Karpas-422 (cell line): Measurements from ENCODE around the gene KMT2A. TPM values are rescaled to one million over a fixed set of nuclear protein-coding genes. Genes with fewer than 3 reads are reported as not detected.
A peak's percentile ranks its signal among the peaks of the same experiment; 100 is the strongest.

Experiments used
- DNase-seq: peaks from one replicate; pipeline ENCODE4 v3.0.0-alpha.2; 2015
- H2AFZ ChIP-seq: fragments of 200-600 bp; sonication (generic); 2 replicates; pipeline ENCODE4 v1.6.1; 2014; ENCODE audit warnings: antibody characterized with exemption, low read length, mixed read lengths
- H3K27ac ChIP-seq: fragments of 200-600 bp; sonication (generic); 2 replicates; pipeline ENCODE4 v1.5.1; 2014; ENCODE audit warnings: mild to moderate bottlenecking, low read length, moderate library complexity
- H3K27me3 ChIP-seq: fragments of 200-600 bp; sonication (generic); 2 replicates; pipeline ENCODE4 v1.6.1; 2014; ENCODE audit warnings: low read length, mixed read lengths
- H3K36me3 ChIP-seq: fragments of 200-600 bp; sonication (generic); 2 replicates; pipeline ENCODE4 v1.6.1; 2014; ENCODE audit warnings: low read length, mixed read lengths; ENCODE audit not compliant: insufficient read depth
- H3K4me1 ChIP-seq: fragments of 200-600 bp; sonication (generic); 2 replicates; pipeline ENCODE4 v1.6.1; 2014; ENCODE audit warnings: mild to moderate bottlenecking, low read length, mixed read lengths
- H3K4me2 ChIP-seq: fragments of 200-600 bp; sonication (generic); 2 replicates; pipeline ENCODE4 v1.6.1; 2014; ENCODE audit warnings: low read length, low read depth, mild to moderate bottlenecking; ENCODE audit not compliant: poor library complexity, severe bottlenecking
- H3K4me3 ChIP-seq: fragments of 200-600 bp; sonication (generic); 2 replicates; pipeline ENCODE4 v1.5.1; 2014; ENCODE audit warnings: mild to moderate bottlenecking, antibody characterized with exemption, low read length, mixed read lengths
- H3K79me2 ChIP-seq: fragments of 200-600 bp; sonication (generic); 2 replicates; pipeline ENCODE4 v1.6.1; 2014; ENCODE audit warnings: mild to moderate bottlenecking, low read length, mixed read lengths
- H3K9ac ChIP-seq: fragments of 200-600 bp; sonication (generic); 2 replicates; pipeline ENCODE4 v1.6.0; 2014; ENCODE audit warnings: low read length
- H3K9me2 ChIP-seq: fragments of 200-600 bp; sonication (generic), shearing (Covaris generic); replicated peaks from 2 replicates; pipeline ENCODE4 v1.6.0; 2014; ENCODE audit warnings: mild to moderate bottlenecking, low read length, moderate library complexity; ENCODE audit not compliant: insufficient read depth
- H3K9me3 ChIP-seq: fragments of 300-700, 200-600 bp; sonication (generic); 2 replicates; pipeline ENCODE4 v1.6.1; 2014; ENCODE audit warnings: low read length, mixed read lengths
- H4K20me1 ChIP-seq: fragments of 200-600 bp; sonication (generic); 2 replicates; pipeline ENCODE4 v1.6.1; 2014; ENCODE audit warnings: mild to moderate bottlenecking, antibody characterized with exemption, low read length, low read depth; ENCODE audit not compliant: insufficient read depth
- total RNA-seq: library from RNA; depleted of rRNA; stranded (reverse); fragments of >200 nt; shearing (Covaris generic); gene quantifications from 2 replicates; pipeline ENCODE4 v1.2.3, GENCODE V29; 2014; ENCODE audit warnings: low replicate concordance

KMT2A gene
- total RNA-seq, 1 experiment from 2014 or later = 40.7 TPM

DNA sequence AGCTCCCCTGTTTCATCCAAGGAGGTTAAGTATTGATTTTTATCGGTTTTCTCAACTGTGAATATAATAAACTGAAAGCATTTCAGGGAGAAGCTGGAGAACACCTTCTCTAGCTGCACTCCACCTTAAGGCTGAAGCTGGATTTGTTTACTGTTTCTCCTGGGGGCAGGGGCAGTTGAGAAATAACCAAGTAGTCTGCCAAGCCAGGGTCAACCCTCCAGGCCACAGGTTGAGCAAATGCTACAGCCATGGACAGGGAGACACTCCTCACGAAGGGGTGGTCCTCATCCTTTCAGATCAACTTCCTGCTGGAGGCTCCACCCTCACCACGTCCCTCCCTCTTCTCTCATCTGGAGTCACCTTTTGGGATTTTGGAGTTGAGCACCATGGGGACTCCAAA, 90.8 kb downstream of the KMT2A start, which contains the start of gene TTC36:
Gene TTC36, plus strand, starts transcription at position 366 of the 400 bp plus-strand sequence. Its CDS starts 21 bp downstream, at position 387.
- H3K4me1 ChIP-seq = peaks cover 30% of the 10 kb centered on the region
- H3K27ac ChIP-seq = no peak within 1 kb of the TSS
- H3K4me3 ChIP-seq = no peak within 1 kb of the TSS
- no peak within 1 kb of the TSS for H3K4me2 ChIP-seq
- peaks cover 6% of the 10 kb centered on the region; the same call in 1 of the 2 replicates for H3K79me2 ChIP-seq
- H3K9me3 ChIP-seq = no peaks in the 10 kb centered on the region
- no peak for DNase-seq
- H2AFZ ChIP-seq = no peak within 1 kb of the TSS
- H4K20me1 ChIP-seq = no peaks in the 10 kb centered on the region
- H3K9me2 ChIP-seq = no peaks in the 10 kb centered on the region
- no peak within 1 kb of the TSS for H3K9ac ChIP-seq
- peaks cover 10% of the 10 kb centered on the region for H3K36me3 ChIP-seq
- H3K27me3 ChIP-seq = no peaks in the 10 kb centered on the region

DNA sequence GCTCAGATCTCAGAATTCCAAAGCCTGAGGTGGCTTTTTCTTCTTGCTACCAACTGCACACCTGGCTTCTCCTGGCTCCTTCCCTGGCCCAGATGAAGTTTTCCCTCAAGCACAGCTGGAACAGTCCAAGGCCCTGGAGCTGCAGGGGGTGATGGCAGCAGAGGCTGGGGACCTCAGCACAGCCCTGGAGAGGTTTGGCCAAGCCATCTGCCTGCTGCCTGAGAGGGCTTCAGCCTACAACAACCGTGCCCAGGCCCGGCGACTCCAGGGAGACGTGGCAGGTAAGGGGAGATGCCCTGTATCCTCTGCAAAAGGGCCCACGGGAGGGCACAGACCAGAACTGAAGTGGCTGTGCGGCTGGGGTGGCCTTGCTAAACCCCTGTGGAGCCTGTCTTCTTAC, 92.2 kb downstream of the KMT2A start:
- no peaks in the 10 kb centered on the region for H3K27me3 ChIP-seq
- H3K79me2 ChIP-seq = 0 out of 2 replicates have a peak, but pooled peaks cover 2% of the 10 kb centered on the region
- peaks cover 21% of the 10 kb centered on the region for H3K4me1 ChIP-seq
- no peaks in the 10 kb centered on the region for H3K9me3 ChIP-seq
- no peaks in the 10 kb centered on the region for H3K9me2 ChIP-seq
- H3K9ac ChIP-seq = no peak overlapping the region
- H2AFZ ChIP-seq = no peak overlapping the region
- no peaks in the 10 kb centered on the region for H4K20me1 ChIP-seq
- no peaks in the 10 kb centered on the region; the same call in 1 of the 2 replicates for H3K36me3 ChIP-seq
- no peak for DNase-seq
- H3K27ac ChIP-seq = no peak overlapping the region
- no peak overlapping the region for H3K4me2 ChIP-seq
- H3K4me3 ChIP-seq = no peak overlapping the region

DNA sequence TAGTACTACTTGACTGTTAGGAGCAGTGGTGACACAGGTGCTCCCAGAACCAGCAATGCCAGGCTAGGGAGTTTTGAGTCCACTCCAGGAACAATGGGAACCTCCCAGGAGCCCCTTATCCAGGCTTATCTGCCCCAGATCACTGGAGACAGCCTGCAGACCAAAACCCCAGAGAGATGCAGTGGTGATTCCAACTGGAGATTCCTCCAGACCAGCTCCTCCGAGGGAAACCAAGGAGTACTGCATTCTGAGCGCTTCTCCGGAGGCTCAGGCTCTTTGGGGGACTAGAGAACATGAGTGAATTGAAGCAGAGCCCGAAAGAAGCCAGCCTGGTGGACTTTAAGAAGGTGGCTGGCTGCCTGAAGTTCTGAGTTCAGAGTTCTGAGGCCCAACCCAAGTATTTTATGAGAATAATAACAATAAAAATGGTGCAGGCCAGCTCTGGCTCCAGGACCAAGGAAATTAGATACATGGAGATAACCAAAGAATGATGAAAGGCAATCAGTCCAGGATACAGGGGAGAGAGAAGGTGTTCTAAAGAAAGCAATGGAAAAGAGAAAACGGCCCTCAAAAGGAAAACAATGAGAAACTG, 93.4 kb downstream of the KMT2A start:
- H3K4me1 ChIP-seq = peaks cover 21% of the 10 kb centered on the region

DNA sequence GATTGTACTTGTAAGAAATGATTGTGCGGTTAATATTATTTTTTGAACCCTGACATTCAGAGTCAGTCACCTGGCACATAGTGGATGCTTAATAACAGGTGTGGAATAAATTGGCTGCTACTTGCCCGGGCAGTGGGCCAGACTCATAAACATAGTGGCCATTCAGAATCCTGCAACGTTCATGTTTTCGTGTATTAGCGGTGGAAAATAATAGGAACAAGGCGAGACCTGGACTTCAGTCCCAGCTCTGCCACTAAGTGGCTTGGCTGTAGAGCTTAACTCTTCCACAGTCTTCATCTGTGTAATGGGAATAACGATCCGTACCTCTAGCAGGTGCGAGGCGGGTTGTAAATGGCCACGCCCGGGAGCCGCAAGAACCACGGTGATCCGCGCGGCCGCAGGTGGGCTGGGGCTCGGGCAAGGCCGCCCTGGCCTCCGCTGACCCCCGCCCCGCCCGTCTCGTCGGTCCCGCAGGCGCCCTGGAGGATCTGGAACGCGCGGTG, 93.9 kb downstream of the KMT2A start:
- H4K20me1 ChIP-seq = no peaks in the 10 kb centered on the region
- no peaks in the 10 kb centered on the region for H3K27me3 ChIP-seq
- H3K36me3 ChIP-seq = no peaks in the 10 kb centered on the region
- H3K4me3 ChIP-seq = peak overlapping the region; percentile 73
- peak overlapping the region; percentile 8; the same call in 1 of the 2 replicates for H3K27ac ChIP-seq
- no peaks in the 10 kb centered on the region for H3K9me2 ChIP-seq
- no peak for DNase-seq
- H3K4me2 ChIP-seq = peak overlapping the region; percentile 69
- H3K9ac ChIP-seq = peak overlapping the region; percentile 69
- H3K9me3 ChIP-seq = no peaks in the 10 kb centered on the region
- no peak overlapping the region for H2AFZ ChIP-seq
- 0 out of 2 replicates have a peak, but pooled peaks cover 2% of the 10 kb centered on the region for H3K79me2 ChIP-seq
- peaks cover 21% of the 10 kb centered on the region for H3K4me1 ChIP-seq

More for the DNA sequence above, 93.4 kb downstream of the KMT2A start:
- H3K79me2 ChIP-seq = 0 out of 2 replicates have a peak, but pooled peaks cover 2% of the 10 kb centered on the region
- no peaks in the 10 kb centered on the region for H3K9me3 ChIP-seq
- no peaks in the 10 kb centered on the region for H4K20me1 ChIP-seq
- peak overlapping the region; percentile 73; the same call in 1 of the 2 replicates for H3K4me3 ChIP-seq
- no peak for DNase-seq
- peak overlapping the region; percentile 69 for H3K9ac ChIP-seq
- H3K27ac ChIP-seq = peak overlapping the region; percentile 8; the same call in 1 of the 2 replicates
- H2AFZ ChIP-seq = no peak overlapping the region
- no peaks in the 10 kb centered on the region for H3K9me2 ChIP-seq
- H3K4me2 ChIP-seq = peak overlapping the region; percentile 69
- H3K27me3 ChIP-seq = no peaks in the 10 kb centered on the region
- H3K36me3 ChIP-seq = no peaks in the 10 kb centered on the region; the same call in 1 of the 2 replicates

DNA sequence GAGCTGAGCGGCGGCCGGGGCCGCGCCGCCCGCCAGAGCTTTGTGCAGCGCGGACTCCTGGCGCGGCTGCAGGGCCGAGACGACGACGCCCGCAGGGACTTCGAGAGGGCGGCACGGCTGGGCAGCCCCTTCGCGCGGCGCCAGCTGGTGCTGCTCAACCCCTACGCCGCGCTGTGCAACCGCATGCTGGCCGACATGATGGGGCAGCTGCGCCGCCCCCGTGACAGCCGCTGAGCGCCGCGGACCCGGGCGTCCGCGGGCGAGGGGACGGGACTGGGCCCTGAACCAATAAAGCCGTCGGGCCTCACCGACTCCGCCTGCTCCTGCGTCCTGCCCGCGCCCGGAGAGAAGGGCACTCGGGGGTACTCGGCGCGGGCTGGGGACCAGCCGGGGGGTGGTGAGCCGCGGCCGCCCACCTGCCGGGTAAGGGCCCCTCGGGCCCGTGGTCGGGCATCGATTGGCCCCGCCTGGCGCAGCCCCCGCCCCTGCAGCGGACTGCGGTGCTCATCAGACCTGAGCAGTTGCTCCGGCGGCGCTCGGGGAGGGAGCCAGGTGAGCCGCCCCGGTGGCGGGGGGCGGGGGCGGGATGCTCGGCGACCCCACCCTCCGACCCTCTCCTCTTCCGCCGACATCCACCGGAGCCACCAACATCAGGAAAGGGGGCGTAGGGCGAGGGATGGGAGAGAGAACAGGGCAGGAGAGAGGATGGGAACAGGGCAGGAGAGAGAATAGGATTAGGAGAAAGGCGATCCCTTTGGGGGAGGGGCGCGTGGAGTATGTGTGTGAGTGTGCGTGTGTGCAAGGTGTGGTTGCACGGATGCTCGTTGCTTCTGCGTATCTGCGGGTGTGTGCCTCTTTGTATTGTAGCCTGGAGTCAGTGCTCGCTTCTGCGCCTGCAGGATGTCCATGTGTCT, 94.6 kb downstream of the KMT2A start, which contains the start of gene TMEM25:
Gene TMEM25, plus strand, starts transcription at position 510 of the 914 bp plus-strand sequence. CDS start 610 bp downstream, outside the sequence.
- no peaks in the 10 kb centered on the region for H3K27me3 ChIP-seq
- no peaks in the 10 kb centered on the region for H3K9me2 ChIP-seq
- H3K9ac ChIP-seq = peak within 1 kb of the TSS; percentile 69
- 0 out of 2 replicates have a peak, but pooled peaks cover 2% of the 10 kb centered on the region for H3K79me2 ChIP-seq
- peaks cover 21% of the 10 kb centered on the region for H3K4me1 ChIP-seq
- H3K27ac ChIP-seq = peak within 1 kb of the TSS; percentile 8; the same call in 1 of the 2 replicates
- no peaks in the 10 kb centered on the region for H4K20me1 ChIP-seq
- peak; percentile 76 for DNase-seq
- peak within 1 kb of the TSS; percentile 69 for H3K4me2 ChIP-seq
- no peaks in the 10 kb centered on the region for H3K36me3 ChIP-seq
- no peaks in the 10 kb centered on the region for H3K9me3 ChIP-seq
- peak within 1 kb of the TSS; percentile 36; the same call in 1 of the 2 replicates for H2AFZ ChIP-seq
- peak within 1 kb of the TSS; percentile 73 for H3K4me3 ChIP-seq

DNA sequence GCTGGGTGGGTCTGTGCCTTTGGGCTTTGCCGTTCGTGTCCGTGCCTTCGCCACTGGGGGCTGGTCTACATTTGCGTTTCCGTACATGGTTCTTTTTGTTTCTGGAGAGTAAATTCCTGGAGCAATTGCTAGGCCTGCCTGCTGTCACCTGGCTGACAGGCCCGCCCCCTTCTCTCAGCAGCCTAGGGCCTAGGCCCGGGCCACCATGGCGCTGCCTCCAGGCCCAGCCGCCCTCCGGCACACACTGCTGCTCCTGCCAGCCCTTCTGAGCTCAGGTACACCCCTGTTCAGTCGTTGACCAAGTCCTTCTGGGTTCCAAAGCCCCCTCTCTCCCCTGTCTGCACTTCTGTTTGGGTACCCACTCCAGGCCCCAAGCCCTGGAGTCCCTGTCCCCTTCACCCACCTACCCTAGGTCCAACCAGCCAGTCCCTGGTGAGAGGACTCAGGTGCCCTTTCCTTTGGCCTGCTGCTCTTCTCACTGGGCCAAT, 95.3 kb downstream of the KMT2A start:
- H3K36me3 ChIP-seq = no peaks in the 10 kb centered on the region
- H3K4me2 ChIP-seq = peak overlapping the region; percentile 69
- 0 out of 2 replicates have a peak, but pooled peaks cover 2% of the 10 kb centered on the region for H3K79me2 ChIP-seq
- H3K27me3 ChIP-seq = no peaks in the 10 kb centered on the region
- no peaks in the 10 kb centered on the region for H3K9me2 ChIP-seq
- H2AFZ ChIP-seq = no peak overlapping the region
- H4K20me1 ChIP-seq = no peaks in the 10 kb centered on the region
- H3K27ac ChIP-seq = no peak overlapping the region
- no peaks in the 10 kb centered on the region for H3K9me3 ChIP-seq
- peak overlapping the region; percentile 73 for H3K4me3 ChIP-seq
- peak overlapping the region; percentile 69 for H3K9ac ChIP-seq
- peaks cover 21% of the 10 kb centered on the region for H3K4me1 ChIP-seq
- no peak for DNase-seq

DNA sequence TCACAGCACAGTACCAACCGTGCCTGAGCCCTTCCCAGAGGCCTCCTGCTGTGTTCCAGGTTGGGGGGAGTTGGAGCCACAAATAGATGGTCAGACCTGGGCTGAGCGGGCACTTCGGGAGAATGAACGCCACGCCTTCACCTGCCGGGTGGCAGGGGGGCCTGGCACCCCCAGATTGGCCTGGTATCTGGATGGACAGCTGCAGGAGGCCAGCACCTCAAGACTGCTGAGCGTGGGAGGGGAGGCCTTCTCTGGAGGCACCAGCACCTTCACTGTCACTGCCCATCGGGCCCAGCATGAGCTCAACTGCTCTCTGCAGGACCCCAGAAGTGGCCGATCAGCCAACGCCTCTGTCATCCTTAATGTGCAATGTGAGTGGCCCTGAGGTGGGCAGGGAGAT, 95.8 kb downstream of the KMT2A start:
- no peaks in the 10 kb centered on the region for H3K27me3 ChIP-seq
- H2AFZ ChIP-seq = no peak overlapping the region
- no peaks in the 10 kb centered on the region for H3K9me2 ChIP-seq
- peaks cover 21% of the 10 kb centered on the region for H3K4me1 ChIP-seq
- H4K20me1 ChIP-seq = no peaks in the 10 kb centered on the region
- no peaks in the 10 kb centered on the region for H3K9me3 ChIP-seq
- no peaks in the 10 kb centered on the region for H3K36me3 ChIP-seq
- peak overlapping the region; percentile 69 for H3K9ac ChIP-seq
- no peak overlapping the region for H3K27ac ChIP-seq
- H3K79me2 ChIP-seq = 0 out of 2 replicates have a peak, but pooled peaks cover 2% of the 10 kb centered on the region
- no peak overlapping the region for H3K4me2 ChIP-seq
- no peak overlapping the region; the same call in 1 of the 2 replicates for H3K4me3 ChIP-seq
- no peak for DNase-seq
